Esophagus mucosa (tissue), 1 donor: ENCODE results near the gene MYBL2. TPM values are rescaled to one million over a fixed set of nuclear protein-coding genes. Genes with fewer than 3 reads are reported as not detected.

Source experiments
- ATAC-seq: fragments of 200-7000 bp; cut with Tn5 transposase; one replicate; pipeline ENCODE4 v1.9.1; 2020
- total RNA-seq: library from RNA; stranded (reverse); gene quantifications from one replicate; pipeline ENCODE4 v1.2.4, GENCODE V29; 2023
- donor health status: DM: yes; HTN: yes; CAD: no.

Gene MYBL2
- total RNA-seq, 1 donor from 2014 or later = 17.1 TPM

- ATAC-seq = no peak
Measured at GRCh38 chr20:43723735-43724134, 56.8 kb downstream of the MYBL2 start.

- no peak for ATAC-seq
Measured at GRCh38 chr20:43724383-43724782, 57.5 kb downstream of the MYBL2 start.

DNA sequence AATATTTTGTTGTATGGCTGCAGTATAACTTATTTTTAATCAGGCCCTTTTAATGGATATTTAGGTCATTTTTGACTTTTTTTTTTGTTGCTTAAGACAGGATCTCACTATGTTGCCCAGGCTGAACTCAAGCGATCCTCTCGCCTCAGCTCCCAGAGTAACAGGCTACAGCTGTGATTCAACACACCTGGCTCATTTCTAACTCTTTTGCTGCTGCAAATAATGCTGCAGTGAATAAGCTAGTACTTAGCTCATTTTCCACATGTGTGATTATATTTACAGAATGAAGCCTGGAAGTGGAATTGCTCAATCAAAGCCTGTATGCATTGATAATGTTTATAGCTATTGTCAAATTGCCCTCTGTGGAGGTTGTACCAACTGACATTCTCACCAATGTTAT lies 58.8 kb downstream of the MYBL2 start:
- no peak for ATAC-seq

- ATAC-seq = no peak
Measured at GRCh38 chr20:43726333-43726732, 59.4 kb downstream of the MYBL2 start.

- ATAC-seq = peak; percentile 55
Measured at GRCh38 chr20:43726811-43727338, 60.0 kb downstream of the MYBL2 start, which contains the start of gene GTSF1L. GTSF1L (minus strand) TSS chr20:43727002; CDS start chr20:43726694, 308 bp downstream.

DNA sequence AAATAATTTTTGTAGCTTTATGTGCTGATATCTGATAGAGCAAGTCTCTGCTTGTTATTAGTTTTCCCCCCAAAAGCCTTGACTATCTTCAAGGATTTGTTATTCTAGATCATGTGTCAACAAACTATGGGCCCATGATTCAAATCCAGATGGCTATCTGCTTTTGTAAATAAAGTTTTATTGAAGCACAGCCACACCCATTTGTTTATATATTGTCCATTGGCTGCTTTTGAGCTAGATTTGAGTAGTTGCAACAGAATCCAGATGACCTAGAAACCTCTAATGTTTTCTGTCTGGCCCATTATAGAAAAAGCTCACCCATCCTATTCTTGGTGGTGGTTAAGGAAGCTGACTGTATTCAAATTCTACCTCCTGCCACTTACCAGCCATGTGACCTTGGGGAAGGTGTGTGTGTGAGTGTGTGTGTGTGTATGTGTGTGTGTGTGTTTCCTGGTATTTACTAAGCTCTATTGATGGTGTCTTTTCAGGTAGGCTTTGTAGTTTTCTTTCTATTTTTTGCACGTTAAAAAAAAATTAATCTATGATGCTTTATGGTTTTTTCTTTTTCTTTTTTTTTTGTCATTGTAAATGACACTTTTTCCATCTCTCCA lies 61.2 kb downstream of the MYBL2 start:
- ATAC-seq = no peak

GRCh38 chr20:43728686-43729255 lies 61.9 kb downstream of the MYBL2 start:
- ATAC-seq = no peak

- no peak for ATAC-seq
Measured at GRCh38 chr20:43731469-43731868, 64.6 kb downstream of the MYBL2 start.

DNA sequence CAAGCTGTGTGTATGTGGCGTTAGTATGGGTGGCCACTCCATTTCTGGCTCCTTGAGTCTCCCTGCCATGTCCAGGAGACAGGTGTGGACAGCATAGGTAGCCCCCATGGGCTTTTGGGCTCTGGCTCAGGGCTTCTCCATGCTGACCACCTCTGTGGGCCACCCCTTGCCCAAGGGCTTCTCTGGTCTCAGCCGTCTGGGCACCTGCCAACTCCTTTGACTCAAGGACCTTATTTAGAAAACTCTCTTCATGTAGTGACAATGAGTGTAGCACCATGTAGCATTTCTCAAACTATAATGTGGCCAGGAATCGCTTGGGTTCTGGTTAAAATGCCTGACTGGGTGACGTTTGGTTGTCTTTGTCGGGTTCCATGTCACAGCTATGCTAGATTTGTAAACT lies 65.0 kb downstream of the MYBL2 start:
- ATAC-seq = no peak

DNA sequence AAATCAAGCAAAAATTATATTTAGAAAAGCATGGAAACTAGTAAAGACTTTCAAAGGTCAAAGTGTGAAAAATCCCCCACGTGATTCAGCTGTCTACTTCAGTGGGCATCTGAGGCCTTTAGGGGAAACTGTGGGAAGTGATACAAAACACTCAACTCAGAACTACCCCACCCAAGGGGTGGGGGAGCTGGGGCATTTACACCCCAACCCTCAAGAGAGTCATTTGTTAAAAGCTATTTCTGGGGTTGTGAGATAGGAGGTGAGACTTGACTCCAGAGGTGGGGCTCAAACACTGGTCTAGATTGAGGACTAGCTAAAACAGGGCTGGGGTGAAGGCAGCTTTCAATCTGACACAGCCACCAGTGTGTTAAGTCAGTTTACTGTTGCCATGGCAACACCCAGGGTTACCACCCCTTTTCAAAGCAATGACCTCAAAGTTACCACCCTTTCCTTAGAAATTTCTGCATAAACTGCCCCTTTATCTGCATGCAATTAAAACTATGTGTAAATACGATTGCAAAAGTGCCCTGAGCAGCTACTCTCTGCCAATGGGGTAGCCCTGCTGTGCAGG lies 69.8 kb downstream of the MYBL2 start:
- no peak for ATAC-seq

GRCh38 chr20:43737925-43738324 lies 71.0 kb downstream of the MYBL2 start:
- no peak for ATAC-seq

DNA sequence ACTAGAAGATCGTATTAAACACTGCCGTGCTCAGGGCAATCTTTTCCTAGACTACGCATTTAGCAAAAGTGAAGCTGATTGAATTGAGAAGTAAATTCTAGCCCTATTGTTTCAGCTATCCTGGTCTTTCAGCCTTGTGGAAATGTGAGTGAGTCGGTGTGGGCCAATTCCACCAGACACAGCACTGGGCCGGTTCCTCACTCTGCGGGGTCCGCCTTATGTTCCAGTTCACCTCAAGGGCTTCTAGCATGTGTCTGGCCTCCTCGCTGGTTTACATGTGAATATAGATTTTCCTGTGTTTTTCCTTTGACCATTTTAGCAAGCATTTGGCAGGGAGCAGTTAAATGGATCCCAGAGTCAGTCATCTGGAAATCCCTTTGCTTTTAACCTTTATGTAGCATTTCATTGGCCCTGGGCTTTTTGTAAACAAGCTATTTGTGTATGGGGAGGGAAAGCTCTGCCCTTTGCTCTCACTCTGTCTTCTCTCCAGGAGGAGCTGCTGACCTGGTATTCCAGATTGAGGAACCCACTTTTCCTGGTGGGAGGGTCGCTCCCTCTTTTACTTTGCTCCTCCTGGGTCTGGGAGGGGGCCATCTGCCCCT lies 72.3 kb downstream of the MYBL2 start:
- ATAC-seq = no peak

DNA sequence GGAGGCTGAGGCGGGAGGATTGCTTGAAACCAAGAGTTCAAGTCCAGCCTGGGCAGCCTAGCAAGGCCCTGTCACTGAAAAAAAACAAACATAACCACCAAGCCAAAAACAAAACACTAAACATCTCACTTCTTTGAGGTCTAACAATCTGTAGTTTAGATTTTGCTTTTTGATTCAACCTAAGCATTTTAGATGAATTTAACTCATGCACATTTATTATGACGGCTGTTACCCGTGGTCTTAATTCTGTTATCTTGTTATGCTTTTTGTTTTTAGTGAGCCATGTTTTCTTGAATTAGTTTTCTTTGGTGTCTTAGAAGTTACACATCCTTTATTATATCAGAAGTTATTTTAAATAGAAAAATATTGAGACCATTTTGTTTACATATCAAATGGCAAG lies 73.7 kb downstream of the MYBL2 start:
- no peak for ATAC-seq

- ATAC-seq = no peak
Measured at GRCh38 chr20:43744151-43744611, 77.3 kb downstream of the MYBL2 start.

GRCh38 chr20:43744966-43745730 lies 78.2 kb downstream of the MYBL2 start:
- ATAC-seq = no peak

GRCh38 chr20:43746344-43747137 lies 79.6 kb downstream of the MYBL2 start:
- no peak for ATAC-seq

DNA sequence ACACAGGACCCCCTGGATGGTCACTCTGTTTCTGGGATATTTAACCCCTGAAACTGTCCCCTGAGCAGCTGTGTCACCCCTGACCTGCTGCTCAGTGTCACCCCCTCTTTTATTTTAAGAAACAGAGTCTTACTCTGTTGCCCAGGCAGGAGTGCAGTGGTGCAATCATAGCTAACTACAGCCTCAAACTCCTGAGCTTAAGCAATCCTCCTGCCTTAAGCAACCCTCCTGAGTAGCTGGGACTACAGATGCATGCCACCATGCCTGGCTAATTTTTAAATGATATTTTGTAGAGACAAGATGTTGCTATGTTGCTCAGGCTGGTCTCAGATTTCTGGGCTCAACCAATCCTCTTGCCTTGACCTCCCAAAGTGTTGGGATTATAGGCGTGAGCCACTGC lies 81.4 kb downstream of the MYBL2 start:
- ATAC-seq = no peak

DNA sequence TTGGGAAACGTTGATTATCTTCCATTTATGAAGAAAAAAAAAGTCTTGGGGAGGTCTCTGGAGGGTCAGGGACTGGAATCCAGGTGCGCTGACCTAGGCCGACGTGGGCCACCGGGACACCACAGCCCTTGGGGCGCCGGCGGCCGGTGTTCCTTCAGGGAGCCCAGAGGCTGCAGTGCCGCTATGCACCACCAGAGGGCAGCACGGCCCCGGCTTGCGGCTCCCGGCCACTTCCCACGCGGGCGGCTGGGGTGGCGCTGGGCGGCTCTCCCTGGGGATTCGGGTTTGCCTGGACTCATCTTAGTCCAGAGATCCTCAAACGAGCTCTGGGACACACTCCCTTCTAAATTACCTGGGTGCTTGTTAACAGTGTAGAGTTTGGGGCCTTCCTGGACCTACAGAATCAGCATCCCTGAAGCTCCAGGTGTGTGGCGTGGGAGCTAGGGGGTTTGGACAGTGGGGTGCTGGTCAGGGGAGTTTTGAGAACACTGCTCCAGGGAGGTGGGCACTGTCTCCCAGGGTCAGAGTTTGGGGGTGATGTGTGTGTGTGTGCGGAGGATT lies 82.9 kb downstream of the MYBL2 start:
- ATAC-seq = peak; percentile 90

DNA sequence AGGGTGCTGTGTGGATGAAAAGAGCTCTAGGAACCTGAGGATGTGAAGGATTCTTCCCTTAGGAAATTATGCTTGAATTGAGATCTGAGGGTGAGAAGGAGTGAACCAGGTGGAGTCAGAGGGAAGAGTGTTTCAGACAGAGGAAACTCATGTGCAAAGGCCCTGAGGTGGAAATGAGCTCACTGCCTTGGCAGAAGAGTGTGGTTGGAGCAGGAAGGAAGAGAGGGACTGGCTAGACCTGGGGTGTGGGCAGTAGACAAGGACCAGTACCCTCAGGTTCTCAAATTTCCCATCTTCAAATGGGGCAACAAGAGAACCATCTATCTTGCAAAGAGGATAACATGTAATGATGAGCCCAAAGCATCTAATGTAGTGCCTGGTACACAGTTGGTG lies 83.9 kb downstream of the MYBL2 start:
- ATAC-seq = no peak

DNA sequence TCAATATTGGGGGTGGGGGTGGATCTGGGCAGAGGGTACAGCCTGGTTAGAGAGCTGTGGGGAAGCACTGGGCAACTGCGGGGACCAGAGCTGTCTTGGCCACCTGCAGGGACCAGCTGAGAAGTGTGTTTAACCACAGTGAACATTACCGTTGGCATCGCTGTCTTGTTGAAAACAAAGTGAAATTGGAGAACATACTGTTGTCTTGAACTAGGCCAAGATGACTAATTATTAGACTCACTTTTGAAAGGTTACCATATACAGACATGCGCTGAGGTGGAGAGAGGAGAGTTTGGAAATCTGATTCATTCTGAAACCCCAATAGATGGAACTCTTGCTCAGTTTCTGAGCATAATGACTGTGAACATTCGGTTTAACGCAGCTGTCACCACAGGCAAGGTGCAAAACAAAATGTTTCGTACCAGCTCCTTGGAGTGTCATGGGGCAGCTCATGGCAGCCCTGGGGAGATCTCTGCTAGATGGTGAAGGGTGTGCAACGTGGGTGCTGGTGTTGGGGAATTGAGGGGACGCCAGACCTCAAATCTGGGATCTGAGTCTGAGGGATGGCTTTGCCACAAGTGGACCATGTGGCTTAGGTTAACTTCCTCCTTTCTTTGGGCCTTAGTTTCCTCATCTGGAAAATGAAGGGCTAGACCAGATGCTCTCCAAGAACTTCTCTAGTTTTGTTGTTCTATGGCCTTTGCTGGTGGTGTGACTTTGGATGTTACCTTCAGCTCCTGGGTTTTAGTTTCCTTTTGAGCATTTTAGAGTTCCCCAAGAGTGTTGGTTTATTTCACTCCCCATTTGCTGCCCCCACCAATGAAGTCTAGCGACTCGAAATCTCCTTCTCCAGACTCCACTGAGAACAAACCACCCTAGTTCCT lies 84.5 kb downstream of the MYBL2 start:
- ATAC-seq = peak; percentile 22

- ATAC-seq = no peak
Measured at GRCh38 chr20:43752051-43752360, 85.1 kb downstream of the MYBL2 start.
